Fibroblast of lung (primary cell): ENCODE results near the gene CYTL1. TPM values are rescaled to one million over a fixed set of nuclear protein-coding genes. Genes with fewer than 3 reads are reported as not detected.
A peak's percentile ranks its signal among the peaks of the same experiment; 100 is the strongest.

Experiments
- DNase-seq, 2 donors: peaks; one replicate each; pipeline versions ENCODE4 v3.0.0 to v3.0.0-alpha.2; 2010; ENCODE audit warnings: low read depth in 2 of 2
- H2AFZ ChIP-seq: 2 replicates; pipeline ENCODE4 v1.5.1; 2012; ENCODE audit warnings: low read length, control low read depth, inconsistent platforms
- H3K27ac ChIP-seq: 2 replicates; pipeline ENCODE4 v1.5.1; 2011; ENCODE audit warnings: low read length, control low read depth; ENCODE audit not compliant: insufficient read depth
- H3K27me3 ChIP-seq: 2 replicates; pipeline ENCODE4 v1.5.1; 2011; ENCODE audit warnings: mild to moderate bottlenecking, low read length; ENCODE audit not compliant: control insufficient read depth, insufficient read depth
- H3K36me3 ChIP-seq: 2 replicates; pipeline ENCODE4 v1.5.1; 2011; ENCODE audit warnings: low read length; ENCODE audit not compliant: control insufficient read depth, insufficient read depth
- H3K4me1 ChIP-seq: 2 replicates; pipeline ENCODE4 v1.5.1; 2011; ENCODE audit warnings: low read length; ENCODE audit not compliant: control insufficient read depth, insufficient read depth; ENCODE audit errors: extremely low read depth
- H3K4me2 ChIP-seq: 2 replicates; pipeline ENCODE4 v1.5.1; 2011; ENCODE audit warnings: low read length, control low read depth; ENCODE audit not compliant: insufficient read depth; ENCODE audit errors: extremely low read depth
- H3K4me3 ChIP-seq, 4 experiments: fragments of 200-600 bp in 1 of 4; sonication (generic) in 1 of 4; replicated peaks in 1 of 4; 2 replicates each; pipeline ENCODE4 v1.5.1; 2011 to 2016; ENCODE audit warnings: low read length in 4 of 4, low read depth in 3 of 4, mild to moderate bottlenecking in 3 of 4, control low read depth in 2 of 4, inconsistent platforms in 1 of 4, mixed read lengths in 1 of 4; ENCODE audit not compliant: insufficient read depth in 1 of 4; ENCODE audit errors: control extremely low read depth in 1 of 4
- H3K79me2 ChIP-seq: 2 replicates; pipeline ENCODE4 v1.5.1; 2012; ENCODE audit warnings: mild to moderate bottlenecking, low read length, inconsistent platforms; ENCODE audit not compliant: control insufficient read depth, insufficient read depth
- H3K9ac ChIP-seq: 2 replicates; pipeline ENCODE4 v1.5.1; 2011; ENCODE audit warnings: mild to moderate bottlenecking, low read length, control low read depth; ENCODE audit not compliant: insufficient read depth
- H3K9me3 ChIP-seq: 2 replicates; pipeline ENCODE4 v1.5.1; 2012; ENCODE audit warnings: low read depth, low read length; ENCODE audit not compliant: control insufficient read depth, insufficient read depth
- H4K20me1 ChIP-seq: 2 replicates; pipeline ENCODE4 v1.5.1; 2011; ENCODE audit warnings: low read length; ENCODE audit not compliant: control insufficient read depth, insufficient read depth; ENCODE audit errors: extremely low read depth
- EZH2 ChIP-seq: IDR thresholded peaks from 2 replicates; pipeline ENCODE4 v1.5.1; 2012; ENCODE audit warnings: low read length, control low read depth, mild to moderate bottlenecking; ENCODE audit errors: missing control alignments
- polyA plus RNA-seq, 2 donors: library from polyadenylated mRNA; depleted of rRNA in 1 of 2; stranded (reverse) in 1 of 2; unstranded in 1 of 2; fragments of >200 nt; gene quantifications; 2 replicates each; pipeline ENCODE4 v1.2.1, GENCODE V29; 2011 to 2012; ENCODE audit warnings: missing spikeins in 1 of 2
- total RNA-seq: library from RNA; depleted of rRNA; stranded (reverse); fragments of >200 nt; gene quantifications from 2 replicates; pipeline ENCODE4 v1.2.1, GENCODE V29; 2014
- TF ChIP-seq, protein P1 (sequence below), 2 donors: IDR thresholded peaks in 1 of 2; conservative IDR thresholded peaks in 1 of 2; 1 replicate in 1 of 2; 2 replicates in 1 of 2; pipeline ENCODE4 v1.5.1; 2011 to 2012; ENCODE audit warnings: low read length in 2 of 2, control low read depth in 1 of 2, inconsistent platforms in 1 of 2, low read depth in 1 of 2, mild to moderate bottlenecking in 1 of 2

Gene CYTL1
- total and polyA plus RNA-seq, 2 donors (not counting 1 experiment from before 2014, with no cell fraction given), result 0.17 to 6.9 TPM

DNA sequence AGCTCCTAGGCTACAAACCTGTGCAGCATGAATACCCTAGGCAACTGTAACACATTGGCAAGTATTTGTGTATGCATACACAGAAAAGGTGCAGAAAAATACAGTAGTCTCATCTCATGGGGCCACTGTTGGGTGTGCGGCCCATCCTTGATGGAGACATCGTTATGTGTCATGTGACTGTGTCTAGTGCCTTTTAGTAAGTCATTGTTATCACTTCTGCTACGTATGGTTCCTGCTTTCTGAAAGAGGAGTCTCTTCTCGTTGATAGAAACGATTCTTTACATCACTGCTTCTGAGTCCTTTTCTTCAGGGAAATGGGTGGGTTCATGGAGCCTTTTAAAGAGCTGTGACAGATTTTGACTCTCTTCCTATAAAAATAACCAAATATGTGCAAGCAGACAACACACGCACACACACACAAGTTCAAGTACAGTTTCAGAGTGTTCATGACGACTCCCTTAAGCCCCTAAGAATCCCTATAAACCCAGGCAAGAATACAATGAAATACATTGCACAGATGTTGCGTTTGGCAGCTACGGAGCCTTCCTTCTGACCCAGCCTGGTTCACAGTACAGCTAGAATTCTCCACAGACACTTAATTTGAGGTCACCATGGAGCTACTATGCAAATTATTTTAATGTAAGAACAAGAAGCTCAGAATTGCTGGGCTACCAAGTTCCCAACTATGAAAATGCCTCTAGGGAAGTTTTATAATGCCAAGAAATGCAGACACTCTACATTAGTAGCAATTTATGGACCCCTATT lies 21.8 kb upstream of the CYTL1 start:
- DNase-seq, result no peak
- no peak for TF ChIP-seq EZH2
- TF ChIP-seq, protein P1, sequence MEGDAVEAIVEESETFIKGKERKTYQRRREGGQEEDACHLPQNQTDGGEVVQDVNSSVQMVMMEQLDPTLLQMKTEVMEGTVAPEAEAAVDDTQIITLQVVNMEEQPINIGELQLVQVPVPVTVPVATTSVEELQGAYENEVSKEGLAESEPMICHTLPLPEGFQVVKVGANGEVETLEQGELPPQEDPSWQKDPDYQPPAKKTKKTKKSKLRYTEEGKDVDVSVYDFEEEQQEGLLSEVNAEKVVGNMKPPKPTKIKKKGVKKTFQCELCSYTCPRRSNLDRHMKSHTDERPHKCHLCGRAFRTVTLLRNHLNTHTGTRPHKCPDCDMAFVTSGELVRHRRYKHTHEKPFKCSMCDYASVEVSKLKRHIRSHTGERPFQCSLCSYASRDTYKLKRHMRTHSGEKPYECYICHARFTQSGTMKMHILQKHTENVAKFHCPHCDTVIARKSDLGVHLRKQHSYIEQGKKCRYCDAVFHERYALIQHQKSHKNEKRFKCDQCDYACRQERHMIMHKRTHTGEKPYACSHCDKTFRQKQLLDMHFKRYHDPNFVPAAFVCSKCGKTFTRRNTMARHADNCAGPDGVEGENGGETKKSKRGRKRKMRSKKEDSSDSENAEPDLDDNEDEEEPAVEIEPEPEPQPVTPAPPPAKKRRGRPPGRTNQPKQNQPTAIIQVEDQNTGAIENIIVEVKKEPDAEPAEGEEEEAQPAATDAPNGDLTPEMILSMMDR (conservative IDR thresholded peaks at IDR 0.05 in 1 of 2, IDR thresholded peaks at IDR 0.05 in 1 of 2; ENCODE audit: low read depth in 1 of 2, low read length in 2 of 2), result no peak
- Histone ChIP-seq H3K36me3 (no peaks in the 10 kb centered on the region), H3K27ac (no peak overlapping the region), H3K27me3 (peaks cover 2% of the 10 kb centered on the region), H3K4me1 (peaks cover 12% of the 10 kb centered on the region), H3K9me3 (no peaks in the 10 kb centered on the region), H3K4me3 (no peak overlapping the region), H3K9ac (no peak overlapping the region), H2AFZ (no peak overlapping the region), H4K20me1 (no peaks in the 10 kb centered on the region), H3K79me2 (no peaks in the 10 kb centered on the region), H3K4me2 (no peak overlapping the region)

DNA sequence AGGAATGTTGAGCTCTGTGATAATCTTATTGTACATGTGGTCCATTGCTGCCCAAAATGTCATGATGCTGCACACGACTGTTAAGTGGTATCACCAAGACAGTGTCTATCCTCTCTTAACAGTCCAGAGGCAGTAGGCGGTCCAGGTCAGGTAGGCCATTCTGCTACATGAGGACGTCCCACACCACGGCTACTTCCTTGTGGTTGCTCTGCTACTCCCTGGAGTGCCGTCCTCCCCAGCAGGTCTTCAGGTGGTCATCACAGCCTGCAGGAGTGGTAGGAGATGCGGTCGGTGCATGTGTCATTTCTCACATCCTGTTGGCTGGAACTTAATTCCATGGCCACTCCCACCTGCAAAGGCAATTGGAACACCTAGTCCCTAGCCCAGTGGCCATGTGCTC lies 20.5 kb upstream of the CYTL1 start:
- Histone ChIP-seq H3K4me3 (no peak overlapping the region), H3K27me3 (peaks cover 2% of the 10 kb centered on the region), H3K27ac (no peak overlapping the region), H3K4me2 (no peak overlapping the region), H4K20me1 (no peaks in the 10 kb centered on the region), H3K9ac (no peak overlapping the region), H3K9me3 (no peaks in the 10 kb centered on the region), H3K79me2 (no peaks in the 10 kb centered on the region), H3K4me1 (peaks cover 12% of the 10 kb centered on the region), H2AFZ (no peak overlapping the region), H3K36me3 (no peaks in the 10 kb centered on the region)
- DNase-seq, result no peak
- no peak for TF ChIP-seq EZH2
- TF ChIP-seq, protein P1 (conservative IDR thresholded peaks at IDR 0.05 in 1 of 2, IDR thresholded peaks at IDR 0.05 in 1 of 2; ENCODE audit: low read depth in 1 of 2, low read length in 2 of 2), result no peak

DNA sequence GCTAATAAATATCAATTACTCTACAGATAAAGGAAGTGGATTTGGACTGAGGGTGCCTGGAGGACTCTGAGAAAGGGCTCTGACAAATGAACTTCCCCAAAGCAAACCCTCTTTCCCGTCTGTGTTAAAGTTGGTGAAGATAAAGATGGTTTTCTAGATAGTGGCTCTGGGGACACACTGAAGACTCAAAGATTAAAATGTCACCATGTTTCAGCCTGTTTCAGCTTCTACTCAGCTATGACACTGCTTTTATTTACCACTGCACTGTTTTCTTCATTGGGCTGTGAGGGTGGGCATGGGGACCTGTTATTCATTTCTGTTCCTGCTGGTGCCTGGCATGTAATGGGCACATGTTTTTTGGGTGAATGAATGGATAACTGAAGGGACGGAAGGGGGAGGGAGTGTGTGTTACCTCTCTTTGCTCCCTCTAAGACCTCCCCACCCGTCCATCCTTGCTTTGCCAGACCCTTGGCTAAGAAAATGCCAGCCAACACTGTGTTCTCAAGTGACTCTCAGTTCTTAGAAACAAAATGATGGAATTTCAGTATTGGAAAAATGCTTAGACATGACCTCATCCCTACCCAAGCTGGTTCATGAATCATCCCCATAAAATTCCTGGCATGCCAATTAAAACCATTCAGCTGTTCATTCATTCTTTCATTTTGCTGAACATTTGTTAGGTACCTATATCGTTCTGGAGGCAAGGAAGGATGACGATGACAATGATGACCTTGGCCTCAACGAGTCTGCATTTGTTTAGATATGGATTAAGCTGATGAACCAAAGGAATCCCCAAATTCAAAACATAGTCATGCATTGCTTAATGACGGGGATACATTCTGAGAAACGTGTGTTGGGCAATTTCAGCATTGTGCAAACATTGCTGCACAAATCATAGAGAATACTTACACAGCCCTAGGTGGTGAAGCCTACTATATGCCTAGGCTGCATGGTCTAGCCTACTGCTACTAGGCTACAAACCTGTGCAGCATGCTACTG lies 18.6 kb upstream of the CYTL1 start:
- no peak overlapping the region for H3K9ac ChIP-seq

More for the DNA sequence above, 18.6 kb upstream of the CYTL1 start:
- Histone ChIP-seq H3K27ac (peak overlapping the region; percentile 60), H3K27me3 (no peaks in the 10 kb centered on the region), H3K4me3 (peak overlapping the region in 1 of 4 experiments; percentile 42), H3K9me3 (no peaks in the 10 kb centered on the region), H3K79me2 (no peaks in the 10 kb centered on the region), H3K4me2 (peak overlapping the region; percentile 66), H4K20me1 (no peaks in the 10 kb centered on the region), H3K36me3 (no peaks in the 10 kb centered on the region), H3K4me1 (peaks cover 12% of the 10 kb centered on the region), H2AFZ (no peak overlapping the region)
- DNase-seq, result peak; percentile 90 to 94
- no peak for TF ChIP-seq EZH2
- TF ChIP-seq, protein P1 (conservative IDR thresholded peaks at IDR 0.05 in 1 of 2, IDR thresholded peaks at IDR 0.05 in 1 of 2; ENCODE audit: low read depth in 1 of 2, low read length in 2 of 2), result no peak
